C4-2B (cell line): ENCODE data around the gene ATAT1.

Experiments used
- H3K27ac ChIP-seq: fragments of 450-650 bp; 2 replicates; pipeline ENCODE4 v1.5.1; 2017
- ZFX ChIP-seq: fragments of 450-650 bp; IDR thresholded peaks from 2 replicates; pipeline ENCODE4 v1.6.1; 2017
- TF ChIP-seq, protein P1 (sequence below): fragments of 450-650 bp; conservative IDR thresholded peaks from 2 replicates; pipeline ENCODE4 v1.5.1; 2017; ENCODE audit warnings: mild to moderate bottlenecking

Gene ATAT1

DNA sequence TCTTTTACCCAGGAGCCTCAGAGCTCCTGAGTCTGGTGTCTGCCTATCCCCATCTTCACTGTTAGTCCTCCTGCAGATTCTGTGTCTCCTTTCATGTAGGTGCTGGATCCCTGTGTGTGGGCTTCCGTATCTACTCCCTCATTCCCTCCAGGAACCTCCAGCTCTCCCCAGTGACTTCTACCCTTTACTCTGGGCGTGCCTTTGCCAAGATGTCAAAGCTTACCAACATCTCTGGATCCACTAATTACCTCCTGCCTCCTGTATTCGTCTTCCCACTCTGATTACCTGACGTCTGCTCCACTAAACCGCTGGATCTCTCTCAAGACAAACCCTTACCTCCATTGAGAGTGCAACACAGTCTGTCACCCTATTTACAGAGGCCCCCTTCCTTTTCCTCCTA, 18.1 kb downstream of the ATAT1 start:
- H3K27ac ChIP-seq, result no peak overlapping the region
- TF ChIP-seq, protein P1, sequence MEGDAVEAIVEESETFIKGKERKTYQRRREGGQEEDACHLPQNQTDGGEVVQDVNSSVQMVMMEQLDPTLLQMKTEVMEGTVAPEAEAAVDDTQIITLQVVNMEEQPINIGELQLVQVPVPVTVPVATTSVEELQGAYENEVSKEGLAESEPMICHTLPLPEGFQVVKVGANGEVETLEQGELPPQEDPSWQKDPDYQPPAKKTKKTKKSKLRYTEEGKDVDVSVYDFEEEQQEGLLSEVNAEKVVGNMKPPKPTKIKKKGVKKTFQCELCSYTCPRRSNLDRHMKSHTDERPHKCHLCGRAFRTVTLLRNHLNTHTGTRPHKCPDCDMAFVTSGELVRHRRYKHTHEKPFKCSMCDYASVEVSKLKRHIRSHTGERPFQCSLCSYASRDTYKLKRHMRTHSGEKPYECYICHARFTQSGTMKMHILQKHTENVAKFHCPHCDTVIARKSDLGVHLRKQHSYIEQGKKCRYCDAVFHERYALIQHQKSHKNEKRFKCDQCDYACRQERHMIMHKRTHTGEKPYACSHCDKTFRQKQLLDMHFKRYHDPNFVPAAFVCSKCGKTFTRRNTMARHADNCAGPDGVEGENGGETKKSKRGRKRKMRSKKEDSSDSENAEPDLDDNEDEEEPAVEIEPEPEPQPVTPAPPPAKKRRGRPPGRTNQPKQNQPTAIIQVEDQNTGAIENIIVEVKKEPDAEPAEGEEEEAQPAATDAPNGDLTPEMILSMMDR, result no peak
- TF ChIP-seq ZFX, result no peak

DNA sequence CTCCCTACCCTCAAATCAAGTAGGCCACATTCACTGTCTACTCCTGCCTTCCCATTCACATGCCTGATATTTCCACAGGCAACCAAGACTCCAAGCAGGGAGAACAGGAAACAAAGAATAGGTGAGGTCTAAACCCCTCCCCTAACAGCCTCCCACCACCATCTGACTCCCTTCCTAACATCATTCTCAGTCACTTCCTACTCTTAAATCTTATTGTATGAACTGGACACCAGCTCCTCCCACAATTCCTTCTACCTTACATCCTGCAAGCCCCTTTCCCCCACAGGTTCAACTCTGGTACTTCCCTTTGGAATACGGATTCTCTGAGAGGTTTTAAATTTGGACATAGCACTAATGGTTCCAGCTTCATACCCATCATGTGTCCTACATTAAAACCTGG, 19.3 kb downstream of the ATAT1 start:
- no peak for TF ChIP-seq ZFX
- TF ChIP-seq, protein P1, result no peak
- H3K27ac ChIP-seq, result no peak overlapping the region; the same call in 1 of the 2 replicates

DNA sequence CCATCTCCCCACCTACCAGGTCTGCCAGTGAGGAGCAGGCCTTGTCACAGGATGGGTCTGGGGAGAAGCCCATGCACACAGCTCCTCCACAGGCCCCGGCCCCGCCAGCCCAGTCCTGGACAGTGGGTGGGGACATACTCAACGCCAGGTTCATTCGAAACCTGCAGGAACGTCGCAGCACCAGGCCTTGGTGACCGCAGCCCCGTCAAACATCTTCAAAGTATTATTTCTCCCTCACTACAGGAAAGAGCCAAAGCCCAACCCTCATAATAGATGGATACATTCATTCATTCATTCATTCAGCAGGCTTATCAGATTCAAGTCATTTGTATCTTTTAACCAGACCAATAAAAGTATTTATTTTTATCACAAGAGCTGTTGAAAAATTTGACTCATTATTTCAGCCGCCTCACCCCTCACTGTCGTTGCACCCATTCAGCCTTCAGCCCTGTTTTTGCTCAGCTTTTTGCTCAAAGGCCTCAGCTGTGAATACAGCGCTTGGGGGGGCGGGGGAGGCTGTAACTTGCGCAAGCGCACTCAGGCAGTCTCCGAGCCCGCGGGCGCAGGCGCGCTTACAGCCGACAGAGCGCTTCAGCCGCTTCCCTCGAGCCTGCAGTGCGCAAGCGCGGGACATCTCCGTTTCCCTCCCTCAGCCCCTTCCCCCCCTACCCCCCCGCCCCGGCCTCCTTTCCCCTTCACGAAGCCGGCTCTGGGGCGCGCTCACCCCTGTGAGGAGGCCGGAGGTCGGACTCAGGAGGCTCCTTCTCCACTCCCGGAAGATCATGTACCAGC, 20.0 kb downstream of the ATAT1 start, which contains the start of gene C6orf136:
Gene C6orf136 (plus strand): TSS at position 684 of the 792 bp plus-strand sequence. CDS start 99 bp downstream, at position 783.
- TF ChIP-seq, protein P1, result no peak
- TF ChIP-seq ZFX, result no peak
- peak within 1 kb of the TSS; percentile 99 for H3K27ac ChIP-seq

DNA sequence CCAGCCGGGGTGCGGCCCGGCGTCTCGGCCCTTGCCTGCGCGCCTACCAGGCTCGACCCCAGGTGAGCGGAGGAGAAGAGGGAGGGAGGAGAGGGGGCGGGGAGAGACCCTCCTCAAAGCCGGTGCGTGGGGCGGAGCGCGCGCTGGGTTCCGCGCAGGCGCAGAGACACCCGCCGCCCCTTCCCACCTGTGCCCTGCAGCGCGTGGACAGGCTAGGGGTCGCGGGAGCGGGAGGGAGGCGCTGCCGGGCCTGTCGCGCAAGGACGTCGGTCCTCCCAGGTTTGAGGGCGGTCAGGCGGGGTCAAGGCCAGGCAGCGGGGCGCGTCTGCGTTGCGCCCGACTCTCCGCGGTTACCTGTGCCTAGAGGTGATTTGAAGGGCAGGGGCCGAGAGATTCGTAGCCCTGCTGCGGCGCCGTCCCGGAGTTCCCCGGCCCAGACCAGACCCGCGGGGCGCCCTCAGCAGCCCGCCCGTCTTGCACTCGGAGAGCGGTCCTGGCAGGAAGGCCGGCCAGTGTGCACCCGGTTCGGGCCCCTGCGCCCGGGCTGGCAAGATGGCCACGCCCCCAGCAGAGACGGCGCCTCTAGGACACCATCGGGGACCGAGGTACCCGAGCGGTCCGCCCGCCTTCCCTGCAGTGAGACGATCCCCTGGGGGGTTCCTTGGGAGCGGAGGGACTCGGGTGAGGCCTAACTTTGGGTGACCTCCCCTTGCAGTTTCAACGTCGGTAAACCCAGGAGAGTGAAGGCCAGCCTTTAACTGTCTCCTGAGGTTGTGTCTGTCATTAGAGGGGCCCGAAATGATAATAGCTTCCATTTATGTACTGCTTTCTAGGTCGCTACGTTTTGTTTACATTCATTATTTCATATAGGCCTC, 20.8 kb downstream of the ATAT1 start:
- peak overlapping the region; percentile 99 for H3K27ac ChIP-seq
- TF ChIP-seq ZFX, result peak; percentile 82
- TF ChIP-seq, protein P1, result no peak

DNA sequence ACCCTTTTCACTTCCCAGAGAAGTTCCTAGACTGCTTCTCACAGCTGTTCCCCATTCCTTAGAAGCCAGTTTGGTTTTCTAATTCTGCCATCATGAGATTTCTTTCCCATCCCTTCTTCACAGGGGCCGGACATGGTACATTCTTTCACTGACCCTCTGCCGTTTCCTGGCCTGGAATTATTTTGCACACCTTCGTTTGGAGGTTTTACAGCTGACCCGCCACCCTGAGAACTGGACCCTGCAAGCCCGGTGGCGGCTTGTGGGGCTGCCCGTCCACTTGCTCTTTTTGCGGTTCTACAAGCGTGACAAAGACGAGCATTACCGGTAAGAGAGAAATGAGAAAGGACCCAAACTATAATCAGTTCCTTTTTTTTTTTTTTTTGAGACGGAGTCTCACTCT, 24.5 kb downstream of the ATAT1 start:
- no peak overlapping the region for H3K27ac ChIP-seq
- no peak for TF ChIP-seq ZFX
- TF ChIP-seq, protein P1, result no peak

DNA sequence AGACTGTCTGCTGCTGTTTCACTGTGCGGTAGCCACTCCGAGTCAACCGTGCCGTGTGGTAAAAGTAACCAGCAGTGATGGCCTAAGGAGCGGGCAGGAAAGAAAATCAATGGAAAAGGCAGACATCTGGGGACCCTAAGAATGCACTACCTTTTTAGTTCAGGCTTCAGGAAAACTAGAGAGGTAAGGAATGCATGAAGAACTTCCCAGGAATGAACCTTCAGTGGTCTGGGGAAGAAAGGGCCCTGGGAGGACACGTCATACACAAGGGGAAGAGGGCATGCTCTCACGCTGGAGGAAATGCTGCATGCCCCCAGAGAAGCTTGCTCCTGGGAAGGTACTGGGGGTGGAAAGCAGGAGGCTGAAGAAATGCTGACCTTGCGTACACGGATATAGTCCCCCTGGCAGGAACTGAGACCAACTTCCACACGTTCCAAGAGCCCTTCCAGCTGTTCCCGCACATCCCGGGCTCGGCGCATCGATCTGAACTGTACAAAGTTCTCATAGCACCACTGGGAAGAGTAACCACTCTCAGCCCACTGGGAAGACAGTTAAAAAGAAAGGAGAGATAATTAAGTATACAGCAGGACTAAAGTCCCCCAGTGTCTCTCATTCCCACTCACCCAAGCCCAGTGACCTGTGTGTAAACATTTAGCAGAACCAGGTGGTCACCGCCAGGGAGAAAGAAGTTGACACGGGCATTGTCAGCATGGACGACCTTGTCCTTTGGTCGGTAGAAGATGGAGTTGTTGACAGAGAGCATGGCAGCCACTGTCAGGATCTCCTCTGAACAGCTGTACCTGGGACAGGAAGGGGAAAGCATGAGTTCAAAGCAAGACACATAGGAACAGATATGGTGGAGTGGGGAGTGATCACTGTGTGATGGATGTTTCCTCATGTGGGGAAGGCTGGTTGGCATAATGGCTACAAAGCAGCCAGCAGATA, 28.4 kb downstream of the ATAT1 start:
- TF ChIP-seq, protein P1, result no peak
- no peak for TF ChIP-seq ZFX
- no peak overlapping the region for H3K27ac ChIP-seq
